ENCODE data around the gene AUTS2. TPM values are rescaled to one million over a fixed set of nuclear protein-coding genes. Genes with fewer than 3 reads are reported as not detected.

AUTS2 gene
- polyA plus RNA-seq, 1 donor (not counting 4 experiments of a cell fraction or from before 2014, with no cell fraction given): 4.7 TPM

DNA sequence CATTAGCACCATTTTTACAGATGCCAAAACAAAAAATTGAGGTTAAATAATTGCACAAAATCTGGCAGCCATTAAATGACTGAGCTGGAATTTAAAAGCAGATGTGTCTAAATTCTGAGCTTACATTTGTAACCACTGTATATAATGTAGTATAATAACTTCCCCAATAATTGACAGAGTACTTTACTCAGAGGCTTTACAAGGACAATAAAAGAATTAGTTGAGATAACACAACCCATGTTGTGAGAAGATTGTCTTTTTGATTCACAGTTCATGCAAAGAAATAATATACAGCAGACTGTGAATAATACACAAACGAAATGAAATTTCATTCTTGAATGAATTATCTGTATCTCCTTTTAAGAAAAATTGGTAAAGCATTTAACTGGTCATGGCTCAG lies 417.1 kb downstream of the AUTS2 start:
- no peak overlapping the region for H3K4me3 ChIP-seq (ENCODE audit: control insufficient read depth in 2 of 3, extremely low read depth in 1 of 3, insufficient read depth in 2 of 3, low read depth in 1 of 3, low read length in 3 of 3)
- H2AFZ ChIP-seq (ENCODE audit: control insufficient read depth, low read length): no peak overlapping the region
- H4K20me1 ChIP-seq (ENCODE audit: control insufficient read depth, extremely low read depth, insufficient read depth, low read length): no peaks in the 10 kb centered on the region
- no peak for DNase-seq (ENCODE audit: low read depth, low spot score)
- dilution Hi-C loops (cut with MboI; ENCODE audit: extremely low pct_ligation_motif_present, low sequenced_read_pairs): no loop called here
- H3K9me3 ChIP-seq (ENCODE audit: control insufficient read depth, low read depth, low read length): no peaks in the 10 kb centered on the region
- no peak overlapping the region for H3K4me2 ChIP-seq (ENCODE audit: control insufficient read depth, extremely low read depth, insufficient read depth, low read depth, low read length)
- H3K27me3 ChIP-seq (ENCODE audit: control insufficient read depth, extremely low read depth, insufficient read depth, low read length): no peaks in the 10 kb centered on the region
- no peaks in the 10 kb centered on the region for H3K36me3 ChIP-seq (ENCODE audit: control insufficient read depth in 2 of 2, extremely low read depth in 1 of 2, insufficient read depth in 2 of 2, low read length in 2 of 2)
- TF ChIP-seq CTCF (optimal IDR thresholded peaks at IDR 0.05 in 1 of 3, IDR thresholded peaks at IDR 0.05 in 1 of 3, conservative IDR thresholded peaks at IDR 0.05 in 1 of 3; ENCODE audit: extremely low read depth in 1 of 3, insufficient read depth in 2 of 3, low read length in 3 of 3): no peak
- TF ChIP-seq EZH2 (IDR thresholded peaks at IDR 0.05; ENCODE audit: low read length): no peak
- no peaks in the 10 kb centered on the region for H3K9me1 ChIP-seq (ENCODE audit: control insufficient read depth, extremely low read depth, insufficient read depth, low read length)
- no peak for FAIRE-seq
- no peak overlapping the region for H3K27ac ChIP-seq (ENCODE audit: control insufficient read depth, insufficient read depth, low read length)
- H3K4me1 ChIP-seq (ENCODE audit: control insufficient read depth, extremely low read depth, insufficient read depth, low read length): no peaks in the 10 kb centered on the region
- no peaks in the 10 kb centered on the region for H3K79me2 ChIP-seq (ENCODE audit: control insufficient read depth, insufficient read depth, low read length)
- no peak overlapping the region for H3K9ac ChIP-seq (ENCODE audit: control insufficient read depth, extremely low read depth, insufficient read depth, low read length)

DNA sequence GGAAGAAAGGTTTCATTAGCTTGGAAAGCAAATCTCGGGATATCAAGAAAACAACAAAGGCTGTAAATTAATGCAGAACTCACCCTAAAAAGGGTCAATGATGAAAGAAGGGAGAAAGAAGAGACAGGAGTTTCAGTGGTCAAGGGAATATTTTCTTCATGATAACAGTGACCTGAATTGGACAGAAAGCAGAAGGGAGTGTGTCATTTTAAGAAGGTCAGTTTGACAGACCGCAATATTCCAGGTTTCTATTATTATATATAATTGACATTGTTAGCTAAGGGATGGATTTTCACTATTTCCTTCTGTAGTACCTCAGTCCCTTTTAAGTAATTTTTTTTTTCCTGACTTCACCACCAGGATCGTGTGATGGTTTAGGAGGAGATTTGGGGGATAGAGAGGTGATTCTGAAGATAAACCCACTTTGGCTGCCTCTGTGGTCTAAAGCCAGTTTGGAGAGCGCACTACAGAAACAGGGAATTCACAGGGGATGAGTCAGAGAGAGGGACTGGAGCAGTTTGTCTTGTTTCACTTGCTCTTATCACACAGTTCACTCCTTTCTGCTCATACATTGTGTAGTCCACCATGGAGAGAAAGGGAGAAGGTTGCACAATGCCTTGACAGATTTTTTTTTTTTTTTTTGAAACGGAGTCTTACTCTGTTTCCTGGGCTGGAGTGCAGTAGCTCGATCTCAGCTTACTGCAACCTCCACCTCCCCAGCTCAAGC lies 417.9 kb downstream of the AUTS2 start:
- TF ChIP-seq CTCF (optimal IDR thresholded peaks at IDR 0.05 in 1 of 3, IDR thresholded peaks at IDR 0.05 in 1 of 3, conservative IDR thresholded peaks at IDR 0.05 in 1 of 3; ENCODE audit: extremely low read depth in 1 of 3, insufficient read depth in 2 of 3, low read length in 3 of 3): no peak
- TF ChIP-seq EZH2 (IDR thresholded peaks at IDR 0.05; ENCODE audit: low read length): no peak
- no peak overlapping the region for H3K4me3 ChIP-seq (ENCODE audit: control insufficient read depth in 2 of 3, extremely low read depth in 1 of 3, insufficient read depth in 2 of 3, low read depth in 1 of 3, low read length in 3 of 3)
- H3K9ac ChIP-seq (ENCODE audit: control insufficient read depth, extremely low read depth, insufficient read depth, low read length): no peak overlapping the region
- no peaks in the 10 kb centered on the region for H4K20me1 ChIP-seq (ENCODE audit: control insufficient read depth, extremely low read depth, insufficient read depth, low read length)
- no peak overlapping the region for H2AFZ ChIP-seq (ENCODE audit: control insufficient read depth, low read length)
- no peaks in the 10 kb centered on the region for H3K36me3 ChIP-seq (ENCODE audit: control insufficient read depth in 2 of 2, extremely low read depth in 1 of 2, insufficient read depth in 2 of 2, low read length in 2 of 2)
- H3K27ac ChIP-seq (ENCODE audit: control insufficient read depth, insufficient read depth, low read length): no peak overlapping the region
- no peaks in the 10 kb centered on the region for H3K9me3 ChIP-seq (ENCODE audit: control insufficient read depth, low read depth, low read length)
- DNase-seq (ENCODE audit: low read depth, low spot score): no peak
- no peaks in the 10 kb centered on the region for H3K4me1 ChIP-seq (ENCODE audit: control insufficient read depth, extremely low read depth, insufficient read depth, low read length)
- dilution Hi-C loops (cut with MboI; ENCODE audit: extremely low pct_ligation_motif_present, low sequenced_read_pairs): no loop called here
- no peaks in the 10 kb centered on the region for H3K79me2 ChIP-seq (ENCODE audit: control insufficient read depth, insufficient read depth, low read length)
- no peaks in the 10 kb centered on the region for H3K27me3 ChIP-seq (ENCODE audit: control insufficient read depth, extremely low read depth, insufficient read depth, low read length)
- no peak overlapping the region for H3K4me2 ChIP-seq (ENCODE audit: control insufficient read depth, extremely low read depth, insufficient read depth, low read depth, low read length)
- H3K9me1 ChIP-seq (ENCODE audit: control insufficient read depth, extremely low read depth, insufficient read depth, low read length): no peaks in the 10 kb centered on the region
- peak; percentile 32 for FAIRE-seq
